ENCODE results near the gene RGS17.

DNA sequence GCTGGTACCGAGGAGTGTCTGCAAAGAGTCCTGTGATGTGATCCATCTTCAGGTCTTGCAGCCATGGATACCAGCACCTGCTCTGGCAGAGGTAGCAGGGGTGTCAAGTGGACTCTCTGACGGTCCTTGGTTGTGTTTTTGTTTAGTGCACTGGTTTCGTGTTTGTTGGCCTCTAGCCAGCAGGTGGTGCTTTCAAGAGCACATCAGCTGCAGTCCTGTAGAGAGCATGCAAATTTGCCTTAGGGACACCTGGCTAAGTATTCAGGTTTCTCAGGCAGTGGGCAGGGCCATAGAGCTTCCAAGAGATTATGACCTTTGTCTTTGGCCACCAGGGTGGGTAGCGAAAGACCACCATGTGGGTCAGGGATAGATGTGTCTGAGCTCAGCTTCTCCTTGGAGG is 14.5 kb upstream of the RGS17 start:
- TF ChIP-seq, protein P1, sequence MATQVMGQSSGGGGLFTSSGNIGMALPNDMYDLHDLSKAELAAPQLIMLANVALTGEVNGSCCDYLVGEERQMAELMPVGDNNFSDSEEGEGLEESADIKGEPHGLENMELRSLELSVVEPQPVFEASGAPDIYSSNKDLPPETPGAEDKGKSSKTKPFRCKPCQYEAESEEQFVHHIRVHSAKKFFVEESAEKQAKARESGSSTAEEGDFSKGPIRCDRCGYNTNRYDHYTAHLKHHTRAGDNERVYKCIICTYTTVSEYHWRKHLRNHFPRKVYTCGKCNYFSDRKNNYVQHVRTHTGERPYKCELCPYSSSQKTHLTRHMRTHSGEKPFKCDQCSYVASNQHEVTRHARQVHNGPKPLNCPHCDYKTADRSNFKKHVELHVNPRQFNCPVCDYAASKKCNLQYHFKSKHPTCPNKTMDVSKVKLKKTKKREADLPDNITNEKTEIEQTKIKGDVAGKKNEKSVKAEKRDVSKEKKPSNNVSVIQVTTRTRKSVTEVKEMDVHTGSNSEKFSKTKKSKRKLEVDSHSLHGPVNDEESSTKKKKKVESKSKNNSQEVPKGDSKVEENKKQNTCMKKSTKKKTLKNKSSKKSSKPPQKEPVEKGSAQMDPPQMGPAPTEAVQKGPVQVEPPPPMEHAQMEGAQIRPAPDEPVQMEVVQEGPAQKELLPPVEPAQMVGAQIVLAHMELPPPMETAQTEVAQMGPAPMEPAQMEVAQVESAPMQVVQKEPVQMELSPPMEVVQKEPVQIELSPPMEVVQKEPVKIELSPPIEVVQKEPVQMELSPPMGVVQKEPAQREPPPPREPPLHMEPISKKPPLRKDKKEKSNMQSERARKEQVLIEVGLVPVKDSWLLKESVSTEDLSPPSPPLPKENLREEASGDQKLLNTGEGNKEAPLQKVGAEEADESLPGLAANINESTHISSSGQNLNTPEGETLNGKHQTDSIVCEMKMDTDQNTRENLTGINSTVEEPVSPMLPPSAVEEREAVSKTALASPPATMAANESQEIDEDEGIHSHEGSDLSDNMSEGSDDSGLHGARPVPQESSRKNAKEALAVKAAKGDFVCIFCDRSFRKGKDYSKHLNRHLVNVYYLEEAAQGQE (tag by site-specific recombination; IDR thresholded peaks at IDR 0.05) = no peak
- TF ChIP-seq, protein P2, sequence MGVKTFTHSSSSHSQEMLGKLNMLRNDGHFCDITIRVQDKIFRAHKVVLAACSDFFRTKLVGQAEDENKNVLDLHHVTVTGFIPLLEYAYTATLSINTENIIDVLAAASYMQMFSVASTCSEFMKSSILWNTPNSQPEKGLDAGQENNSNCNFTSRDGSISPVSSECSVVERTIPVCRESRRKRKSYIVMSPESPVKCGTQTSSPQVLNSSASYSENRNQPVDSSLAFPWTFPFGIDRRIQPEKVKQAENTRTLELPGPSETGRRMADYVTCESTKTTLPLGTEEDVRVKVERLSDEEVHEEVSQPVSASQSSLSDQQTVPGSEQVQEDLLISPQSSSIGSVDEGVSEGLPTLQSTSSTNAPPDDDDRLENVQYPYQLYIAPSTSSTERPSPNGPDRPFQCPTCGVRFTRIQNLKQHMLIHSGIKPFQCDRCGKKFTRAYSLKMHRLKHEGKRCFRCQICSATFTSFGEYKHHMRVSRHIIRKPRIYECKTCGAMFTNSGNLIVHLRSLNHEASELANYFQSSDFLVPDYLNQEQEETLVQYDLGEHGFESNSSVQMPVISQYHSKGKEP (tag by site-specific recombination; IDR thresholded peaks at IDR 0.05) = no peak
- TF ChIP-seq SALL2 (tag by site-specific recombination; IDR thresholded peaks at IDR 0.05; ENCODE audit: borderline replicate concordance) = no peak
